HG03039 (cell line): Measurements from ENCODE around the gene RNF223.
A peak's percentile ranks its signal among the peaks of the same experiment; 100 is the strongest.
"Not testable (repeated sequence)": the region's sequence is repeated elsewhere in the genome, so short reads cannot be mapped to it uniquely, and the experiment has no call there.

Experiments used
- ATAC-seq: cut with Tn5 transposase; IDR thresholded peaks from one replicate; pipeline ENCODE4 v1.9.1; 2021; ENCODE audit warnings: mild to moderate bottlenecking, moderate library complexity; ENCODE audit not compliant: unreplicated experiment

RNF223 gene

GRCh38 chr1:1061682-1062345 is 12.3 kb downstream of the RNF223 start:
- ATAC-seq, result no peak

GRCh38 chr1:1060281-1061000 is 13.7 kb downstream of the RNF223 start:
- no peak for ATAC-seq

DNA sequence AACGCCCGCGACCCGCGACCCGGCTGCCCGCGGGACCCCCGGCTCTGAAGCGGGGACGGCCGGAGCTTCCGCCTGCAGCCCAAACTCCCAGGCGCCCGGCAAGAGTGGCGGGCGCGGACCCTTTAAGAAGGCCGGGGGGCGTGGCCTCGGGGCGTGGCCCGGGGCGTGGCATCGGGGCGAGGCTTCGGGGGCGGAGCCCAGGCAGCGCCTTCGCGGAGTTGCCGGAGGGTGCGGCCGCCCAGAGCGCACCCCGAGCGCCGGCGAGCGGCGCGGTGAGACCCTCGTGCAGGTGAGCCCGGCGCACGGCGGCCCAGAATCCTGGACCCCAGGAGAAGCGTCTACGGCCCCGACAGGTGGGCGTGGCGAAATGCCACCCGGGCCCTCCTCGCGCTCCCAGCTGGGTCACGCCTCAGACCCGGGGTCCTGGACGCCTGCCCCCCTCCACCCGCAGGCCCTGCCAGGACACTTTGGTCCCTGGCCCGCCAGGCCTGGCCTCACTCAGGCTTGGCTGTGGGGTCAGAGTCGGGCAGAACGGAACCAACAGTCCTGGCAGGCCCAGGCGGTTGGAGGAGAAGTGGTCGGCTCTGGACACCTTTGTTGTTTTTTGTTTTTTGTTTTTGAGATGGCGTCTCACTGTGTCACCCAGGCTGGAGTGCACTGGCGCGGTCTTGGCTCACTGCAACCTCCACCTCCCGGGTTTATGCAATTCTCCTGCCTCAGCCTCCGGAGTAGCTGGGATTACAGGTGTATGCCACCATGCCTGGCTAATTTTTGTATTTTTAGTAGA is 14.4 kb downstream of the RNF223 start:
- peak; percentile 40 for ATAC-seq

- ATAC-seq, result peak; percentile 18
Measured at GRCh38 chr1:1058921-1059493, 15.1 kb downstream of the RNF223 start.

GRCh38 chr1:1058088-1058905 is 15.8 kb downstream of the RNF223 start:
- ATAC-seq, result no peak

GRCh38 chr1:1057769-1058087 is 16.4 kb downstream of the RNF223 start:
- ATAC-seq, result not testable (repeated sequence)

DNA sequence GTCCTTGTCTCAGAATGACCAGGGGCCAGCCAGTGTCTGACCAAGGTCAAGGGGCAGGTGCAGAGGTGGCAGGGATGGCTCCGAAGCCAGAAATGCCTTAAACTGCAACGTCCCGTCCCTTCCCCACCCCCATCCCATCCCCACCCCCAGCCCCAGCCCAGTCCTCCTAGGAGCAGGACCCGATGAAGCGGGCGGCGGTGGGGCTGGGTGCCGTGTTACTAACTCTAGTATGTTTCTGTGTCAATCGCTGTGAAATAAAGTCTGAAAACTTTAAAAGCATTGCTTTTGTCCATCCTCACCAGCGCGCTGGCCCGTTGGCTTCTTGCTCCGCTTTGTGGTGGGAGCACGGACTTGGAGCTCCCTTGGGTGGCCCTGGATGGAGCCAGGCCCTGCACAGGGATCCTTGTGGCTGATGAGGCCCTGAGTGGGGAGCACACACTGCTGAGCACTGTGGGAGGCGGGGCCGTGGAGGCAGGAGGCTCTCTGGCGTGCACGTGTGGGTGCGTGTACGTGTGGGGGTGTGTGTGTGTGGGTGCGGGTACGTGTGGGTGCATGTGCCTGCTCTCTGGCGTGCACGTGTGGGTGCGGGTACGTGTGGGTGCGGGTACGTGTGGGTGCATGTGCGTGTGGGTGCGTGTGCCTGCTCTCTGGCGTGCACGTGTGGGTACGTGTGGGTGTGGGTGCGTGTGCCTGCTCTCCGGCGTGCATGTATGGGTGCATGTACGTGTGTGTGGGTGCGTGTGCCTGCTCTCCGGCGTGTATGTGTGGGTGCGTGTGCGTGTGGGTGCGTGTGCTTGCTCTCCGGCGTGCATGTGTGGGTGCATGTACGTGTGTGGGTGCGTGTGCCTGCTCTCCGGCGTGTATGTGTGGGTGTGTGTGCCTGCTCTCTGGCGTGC is 18.0 kb downstream of the RNF223 start:
- no peak for ATAC-seq

DNA sequence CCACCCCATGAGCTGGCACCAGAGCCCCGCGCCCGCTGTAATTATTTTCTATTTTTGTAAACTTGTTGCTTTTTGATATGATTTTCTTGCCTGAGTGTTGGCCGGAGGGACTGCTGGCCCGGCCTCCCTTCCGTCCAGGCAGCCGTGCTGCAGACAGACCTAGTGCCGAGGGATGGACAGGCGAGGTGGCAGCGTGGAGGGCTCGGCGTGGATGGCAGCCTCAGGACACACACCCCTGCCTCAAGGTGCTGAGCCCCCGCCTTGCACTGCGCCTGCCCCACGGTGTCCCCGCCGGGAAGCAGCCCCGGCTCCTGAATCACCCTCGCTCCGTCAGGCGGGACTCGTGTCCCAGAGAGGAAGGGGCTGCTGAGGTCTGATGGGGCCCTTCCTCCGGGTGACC is 19.1 kb downstream of the RNF223 start:
- no peak for ATAC-seq

GRCh38 chr1:1054099-1054700 is 19.9 kb downstream of the RNF223 start:
- no peak for ATAC-seq

- ATAC-seq, result no peak
Measured at GRCh38 chr1:1053682-1054081, 20.4 kb downstream of the RNF223 start.

- ATAC-seq, result no peak
Measured at GRCh38 chr1:1053022-1053421, 21.1 kb downstream of the RNF223 start.

- ATAC-seq, result no peak
Measured at GRCh38 chr1:1052003-1052840, 21.9 kb downstream of the RNF223 start.

DNA sequence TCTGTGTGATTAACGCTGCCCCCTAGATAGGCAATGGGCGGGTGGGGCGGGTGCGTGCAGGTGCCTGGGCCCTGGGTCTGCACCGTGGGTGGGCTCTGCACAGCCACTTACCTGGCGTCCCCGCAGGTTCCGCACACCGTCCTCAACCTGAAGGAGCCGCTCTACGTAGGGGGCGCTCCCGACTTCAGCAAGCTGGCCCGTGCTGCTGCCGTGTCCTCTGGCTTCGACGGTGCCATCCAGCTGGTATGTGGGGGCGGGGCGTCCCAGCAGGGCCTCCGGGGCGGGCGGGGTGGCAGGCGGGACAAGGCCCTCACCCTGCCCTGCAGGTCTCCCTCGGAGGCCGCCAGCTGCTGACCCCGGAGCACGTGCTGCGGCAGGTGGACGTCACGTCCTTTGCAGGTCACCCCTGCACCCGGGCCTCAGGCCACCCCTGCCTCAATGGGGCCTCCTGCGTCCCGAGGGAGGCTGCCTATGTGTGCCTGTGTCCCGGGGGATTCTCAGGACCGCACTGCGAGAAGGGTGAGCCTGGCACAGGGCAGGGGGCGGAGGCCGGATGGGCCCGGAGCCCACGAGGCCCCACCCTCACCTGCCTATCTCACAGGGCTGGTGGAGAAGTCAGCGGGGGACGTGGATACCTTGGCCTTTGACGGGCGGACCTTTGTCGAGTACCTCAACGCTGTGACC is 22.8 kb downstream of the RNF223 start:
- no peak for ATAC-seq

DNA sequence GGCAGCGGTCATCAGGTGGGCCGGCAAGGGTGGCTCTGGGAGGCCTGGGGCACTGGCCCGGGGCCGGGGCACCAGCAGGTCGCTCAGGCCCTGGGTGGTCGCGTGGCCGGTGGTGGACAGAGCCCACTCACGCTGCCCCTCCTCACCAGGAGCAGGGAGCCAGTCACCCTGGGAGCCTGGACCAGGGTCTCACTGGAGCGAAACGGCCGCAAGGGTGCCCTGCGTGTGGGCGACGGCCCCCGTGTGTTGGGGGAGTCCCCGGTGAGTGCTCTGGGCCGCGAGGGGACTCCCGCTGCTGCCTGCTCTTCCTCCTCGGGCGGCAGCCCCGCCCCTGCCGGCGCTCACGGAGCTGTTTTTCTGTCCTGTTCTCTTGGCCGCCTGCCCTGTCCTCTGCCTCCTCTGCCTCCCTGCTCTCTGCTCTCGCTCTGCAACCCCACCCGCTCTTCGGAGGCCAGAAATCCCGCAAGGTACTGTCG is 23.5 kb downstream of the RNF223 start:
- ATAC-seq, result no peak

- no peak for ATAC-seq
Measured at GRCh38 chr1:1049318-1050165, 24.6 kb downstream of the RNF223 start.

GRCh38 chr1:1048765-1049164 is 25.3 kb downstream of the RNF223 start:
- no peak for ATAC-seq

DNA sequence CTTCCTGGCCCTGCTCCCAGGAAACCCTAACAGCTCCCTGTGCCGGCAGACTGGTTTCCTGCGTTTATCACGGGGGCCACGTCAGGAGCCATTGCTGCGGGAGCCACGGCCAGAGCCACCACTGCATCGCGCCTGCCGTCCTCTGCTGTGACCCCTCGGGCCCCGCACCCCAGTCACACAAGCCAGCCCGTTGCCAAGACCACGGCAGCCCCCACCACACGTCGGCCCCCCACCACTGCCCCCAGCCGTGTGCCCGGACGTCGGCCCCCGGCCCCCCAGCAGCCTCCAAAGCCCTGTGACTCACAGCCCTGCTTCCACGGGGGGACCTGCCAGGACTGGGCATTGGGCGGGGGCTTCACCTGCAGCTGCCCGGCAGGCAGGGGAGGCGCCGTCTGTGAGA is 26.1 kb downstream of the RNF223 start:
- no peak for ATAC-seq
